NCI-H2196 treated with DMSO at 0.1 percent for 48 hours (cell line): Measurements from ENCODE around the gene ZFP91.

Experiments used
- DNase-seq: peaks from one replicate; lab custom pipeline; 2025; ENCODE audit not compliant: unreplicated experiment; lab: John Stamatoyannopoulos, UW

The ZFP91 gene

DNA sequence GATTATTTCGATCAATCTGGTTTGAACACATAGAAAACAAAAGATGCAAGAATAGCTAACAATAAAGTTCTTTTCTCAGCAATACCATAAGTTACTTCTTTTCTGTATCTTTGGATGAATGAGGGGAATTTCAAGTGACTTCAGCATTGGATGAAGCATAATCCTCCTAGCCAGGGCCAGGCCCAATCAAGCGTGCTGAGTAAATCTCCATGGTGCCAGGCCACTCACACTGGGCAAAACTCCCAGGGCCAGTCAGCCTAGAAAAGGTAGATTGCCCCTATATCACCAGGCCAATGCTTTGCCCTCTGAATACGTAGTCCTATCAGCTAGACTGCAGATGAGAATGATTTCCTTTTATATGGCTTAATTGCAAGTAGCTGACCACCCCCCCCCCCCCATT is 49.6 kb downstream of the ZFP91 start:
- DNase-seq: no peak

DNA sequence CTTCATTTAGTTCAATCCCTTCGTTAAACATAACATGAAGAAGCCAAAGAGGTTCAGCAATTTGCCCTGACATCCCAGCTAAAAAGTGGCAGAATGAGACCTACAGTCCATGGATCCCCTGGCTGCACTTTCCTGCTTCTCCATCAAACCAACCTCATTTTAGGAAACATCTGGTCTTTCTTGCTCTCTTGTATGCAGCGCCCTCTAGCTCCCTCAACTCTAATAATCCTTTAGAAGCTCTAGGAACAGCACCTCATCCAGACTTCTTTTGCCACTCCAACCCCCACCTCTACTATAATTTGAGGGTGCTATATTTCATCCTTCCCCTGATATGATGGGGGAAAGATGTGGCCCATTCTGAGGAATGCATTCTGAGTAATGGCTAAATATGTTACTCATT is 51.0 kb downstream of the ZFP91 start:
- peak; percentile 30 for DNase-seq

DNA sequence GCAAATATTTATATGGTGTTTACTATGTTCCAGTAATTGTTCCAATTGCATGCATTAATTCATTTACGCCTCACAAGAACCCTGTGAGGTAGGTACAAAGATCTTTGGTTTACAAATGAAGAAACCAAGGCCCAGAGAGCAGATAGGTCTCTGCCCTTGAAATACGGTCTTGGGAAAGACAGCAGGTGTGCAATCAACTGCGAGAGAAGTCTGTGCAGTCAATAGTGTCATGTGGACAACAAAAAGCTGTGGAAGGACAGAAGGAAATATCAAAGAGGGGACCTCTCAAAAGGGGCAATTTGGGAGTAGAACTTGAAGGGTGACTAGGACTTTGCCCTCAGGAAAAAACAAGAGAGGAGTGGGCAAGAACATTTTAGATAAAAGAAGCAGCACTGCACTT is 52.5 kb downstream of the ZFP91 start:
- no peak for DNase-seq

DNA sequence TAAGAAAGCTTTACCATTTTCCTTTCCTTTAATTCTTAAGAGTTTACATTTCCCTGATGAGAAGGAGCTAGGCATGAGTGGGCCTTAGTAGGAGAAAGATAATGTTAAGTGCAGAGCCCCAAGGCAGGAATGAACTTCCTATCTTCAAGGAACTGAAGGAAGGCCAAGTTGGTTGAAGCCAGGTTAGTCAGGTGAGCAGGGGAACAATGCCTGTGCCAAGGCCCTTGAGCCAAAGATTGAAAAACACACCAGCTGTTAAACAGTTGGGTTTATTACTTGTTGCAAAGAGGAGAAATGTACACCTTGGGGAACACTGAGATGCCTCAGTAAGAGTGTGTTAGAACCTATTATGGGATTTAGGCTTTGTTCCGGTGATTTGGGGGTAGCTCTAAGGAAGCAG is 53.6 kb downstream of the ZFP91 start:
- DNase-seq: no peak

DNA sequence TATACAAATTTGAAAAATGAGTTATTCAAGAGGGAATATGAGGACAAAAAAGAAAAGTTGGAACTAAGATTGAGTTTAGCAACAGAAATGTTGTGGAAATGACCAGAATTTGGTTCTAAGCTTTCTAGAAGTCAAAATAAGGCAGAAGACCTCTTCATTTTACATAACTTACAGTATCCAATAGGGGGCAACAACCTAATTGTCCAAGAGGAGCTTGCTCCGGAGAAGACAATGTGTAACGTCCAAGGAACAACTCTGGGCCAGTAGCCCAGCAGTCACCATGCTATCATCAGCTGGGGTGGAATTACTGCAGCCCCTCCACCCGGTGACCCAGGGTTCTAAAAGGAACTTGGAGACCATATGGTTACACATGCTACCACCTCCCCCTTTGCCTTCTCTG is 57.7 kb downstream of the ZFP91 start:
- no peak for DNase-seq

DNA sequence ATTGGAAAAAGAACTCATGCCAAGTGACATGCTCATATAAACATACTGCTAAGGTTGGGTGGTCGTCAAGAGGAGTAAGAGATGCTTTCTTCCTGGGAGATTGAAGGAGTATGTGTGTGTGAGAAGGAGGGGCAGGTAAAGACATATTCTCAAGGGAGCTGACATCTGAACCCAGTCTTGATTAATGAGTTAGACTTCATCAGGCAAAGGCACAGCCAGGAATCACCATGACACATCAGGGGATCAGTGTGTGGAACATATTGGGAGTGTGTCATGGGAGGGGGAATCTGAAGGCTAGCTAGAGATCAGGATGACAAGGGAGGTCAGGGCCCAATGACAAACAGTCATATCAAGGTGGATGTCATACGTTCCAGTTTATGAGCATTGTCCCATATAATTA is 58.5 kb downstream of the ZFP91 start:
- no peak for DNase-seq

DNA sequence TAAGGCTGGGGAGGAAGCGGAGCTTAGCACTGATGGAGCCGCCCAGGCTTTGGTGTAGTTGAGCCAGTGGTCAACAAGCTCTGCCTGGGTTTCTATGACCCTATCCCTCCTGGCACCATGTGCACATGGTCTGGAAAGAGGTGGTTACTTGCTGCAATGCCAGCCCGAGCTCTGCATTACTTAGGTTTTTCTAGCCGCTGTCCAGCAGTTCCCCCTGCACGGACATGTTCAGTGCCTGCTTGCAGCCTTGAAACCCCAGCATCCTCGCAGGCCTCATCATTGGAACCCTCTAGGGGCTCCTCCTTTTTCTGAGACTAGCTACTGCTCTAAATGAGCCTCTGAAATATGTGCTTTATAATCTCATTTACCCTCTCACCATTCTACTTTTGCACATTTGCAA is 60.2 kb downstream of the ZFP91 start:
- DNase-seq: no peak

DNA sequence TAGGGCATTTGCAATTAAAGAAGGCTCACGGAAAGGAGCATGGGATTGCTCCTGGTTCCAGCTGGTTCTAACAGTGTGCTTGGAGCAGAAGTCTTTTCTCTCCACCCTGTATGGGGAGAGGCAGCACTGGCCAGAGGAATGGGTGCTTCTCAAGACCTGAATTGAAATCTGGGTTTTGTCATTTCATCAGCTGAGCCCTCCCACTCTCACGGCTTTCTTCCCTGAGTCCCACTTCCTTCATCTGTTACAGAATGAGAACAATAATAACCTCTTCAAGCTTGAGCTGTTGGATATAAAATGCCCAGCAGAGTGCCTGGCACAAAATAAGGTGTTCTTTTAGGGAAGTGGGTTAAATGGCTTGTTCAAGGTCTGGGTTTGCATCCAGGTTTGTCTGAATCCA is 60.8 kb downstream of the ZFP91 start:
- DNase-seq: no peak

DNA sequence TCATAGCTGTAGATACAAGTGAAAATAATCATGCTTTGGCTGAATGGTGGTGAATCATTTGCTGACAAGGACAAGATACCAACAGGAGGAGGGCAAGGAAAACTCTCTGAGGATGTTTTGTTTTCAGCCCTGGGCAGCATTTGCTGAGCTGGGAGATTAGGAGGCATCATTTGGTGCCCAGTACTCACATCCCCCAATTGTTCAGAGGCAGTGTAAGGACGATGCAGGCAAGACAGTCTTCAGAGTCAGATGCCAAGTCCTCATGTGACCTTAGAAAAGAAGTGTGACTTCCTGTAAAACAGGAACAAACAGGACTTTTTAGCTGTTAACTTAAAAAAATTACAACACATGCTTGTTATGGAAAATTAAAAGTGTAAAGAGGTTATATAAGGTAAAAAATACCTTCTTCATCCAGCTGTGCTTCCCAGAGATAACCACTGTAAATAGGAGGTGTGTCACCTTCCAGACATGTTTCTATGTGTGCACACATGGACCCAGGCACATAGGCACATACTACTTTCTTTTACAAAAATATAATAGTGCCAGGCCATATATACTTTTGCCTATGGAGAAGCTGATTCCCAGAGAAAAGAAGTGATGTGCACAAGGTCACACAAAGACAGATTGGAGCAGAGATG is 61.6 kb downstream of the ZFP91 start:
- DNase-seq: no peak

DNA sequence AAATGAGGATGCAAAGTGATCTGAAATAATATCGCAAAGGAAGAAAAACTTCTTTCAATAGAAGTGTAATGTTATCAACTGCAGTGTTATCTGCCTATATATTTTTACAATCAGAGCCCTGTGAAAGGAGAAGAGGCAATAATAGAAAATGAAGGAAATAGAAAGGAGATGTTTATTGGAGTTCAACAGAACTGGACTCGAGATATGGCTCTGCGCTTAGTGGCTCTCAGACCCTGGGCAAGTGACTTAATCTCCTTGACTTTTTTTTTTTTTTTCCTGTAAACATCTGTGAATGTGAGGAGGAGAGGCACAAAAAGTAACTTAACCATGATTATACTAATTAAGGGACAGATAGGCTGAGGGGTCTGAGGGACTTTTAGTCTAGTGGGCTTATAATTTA is 62.5 kb downstream of the ZFP91 start:
- no peak for DNase-seq

DNA sequence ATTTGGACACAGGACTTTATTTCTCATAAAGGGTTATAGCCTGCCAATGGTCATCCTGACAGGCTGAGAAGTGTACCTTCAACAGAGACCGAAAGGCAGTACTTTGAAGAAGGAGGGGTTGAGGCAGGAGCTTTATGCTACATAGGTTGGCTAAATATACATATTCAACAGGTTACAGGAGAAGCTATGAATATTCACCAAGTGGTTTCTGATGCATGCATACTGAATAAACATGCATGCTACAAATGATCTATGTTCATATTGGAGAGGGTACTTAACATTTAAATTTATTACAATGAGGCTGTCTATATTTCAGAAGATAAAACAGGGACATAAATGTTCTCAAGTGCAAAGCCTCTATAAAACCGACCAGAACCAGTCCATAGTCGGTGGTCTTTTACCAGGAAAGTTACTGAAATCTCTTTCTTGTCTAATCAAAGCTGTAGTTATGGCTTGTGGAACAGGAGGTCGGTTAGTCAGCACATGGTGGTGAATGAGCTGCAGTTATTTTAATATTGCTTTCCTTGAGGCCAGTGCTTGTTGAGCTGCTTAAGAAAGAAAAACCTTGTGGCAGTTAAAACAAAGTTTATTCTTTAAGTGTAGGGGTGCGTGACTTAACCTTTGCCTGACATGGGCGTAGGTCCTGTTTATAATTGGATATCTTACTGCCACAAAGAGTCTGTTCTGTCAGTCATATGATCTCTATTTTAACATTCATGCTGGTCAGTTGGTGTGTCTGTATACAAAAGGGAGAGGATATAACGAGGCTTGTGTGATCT is 63.1 kb downstream of the ZFP91 start:
- no peak for DNase-seq

DNA sequence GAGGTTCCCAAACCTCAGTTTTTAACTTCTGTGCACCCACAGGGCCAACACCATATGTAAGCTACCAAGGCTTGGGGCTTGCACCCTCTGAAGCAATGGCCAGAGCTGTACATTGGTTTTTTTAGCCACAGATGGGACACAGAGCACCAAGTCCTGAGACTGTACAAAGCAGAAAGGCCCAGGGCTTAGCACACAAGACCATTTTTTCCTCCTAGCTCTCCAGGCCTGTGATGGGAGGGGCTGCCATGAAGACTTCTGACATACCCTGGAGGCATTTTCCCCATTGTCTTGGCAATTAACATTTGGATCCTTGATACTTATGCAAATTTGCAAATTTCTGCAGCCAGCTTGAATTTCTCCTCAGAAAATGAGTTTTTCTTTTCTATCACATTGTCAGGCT is 67.0 kb downstream of the ZFP91 start:
- no peak for DNase-seq

DNA sequence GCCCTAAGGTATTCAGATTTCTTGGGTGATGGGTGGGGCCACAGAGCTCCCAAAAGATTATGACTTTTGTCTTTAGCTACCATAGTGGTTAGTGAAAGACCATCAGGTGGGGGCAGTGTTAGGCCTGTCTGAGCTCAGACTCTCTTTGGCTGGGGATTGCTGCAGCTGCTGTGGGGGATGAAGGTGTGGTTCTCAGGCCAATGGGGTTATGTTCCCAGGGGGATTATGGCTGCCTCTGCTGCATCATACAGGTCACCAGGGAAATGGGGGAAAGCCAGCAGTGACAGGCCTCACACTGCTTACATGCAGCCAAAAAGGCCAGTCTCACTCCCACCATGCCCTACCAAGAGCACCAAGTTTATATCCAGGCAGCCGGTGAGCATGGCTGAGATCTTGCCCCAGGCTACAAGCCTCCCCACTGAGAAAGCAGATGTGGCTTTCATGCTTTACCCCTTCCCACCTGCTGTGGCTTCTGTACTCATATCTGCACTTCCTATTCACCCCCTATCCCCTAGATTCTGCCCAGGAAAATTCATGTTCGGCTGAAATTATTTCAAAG is 68.4 kb downstream of the ZFP91 start:
- no peak for DNase-seq

DNA sequence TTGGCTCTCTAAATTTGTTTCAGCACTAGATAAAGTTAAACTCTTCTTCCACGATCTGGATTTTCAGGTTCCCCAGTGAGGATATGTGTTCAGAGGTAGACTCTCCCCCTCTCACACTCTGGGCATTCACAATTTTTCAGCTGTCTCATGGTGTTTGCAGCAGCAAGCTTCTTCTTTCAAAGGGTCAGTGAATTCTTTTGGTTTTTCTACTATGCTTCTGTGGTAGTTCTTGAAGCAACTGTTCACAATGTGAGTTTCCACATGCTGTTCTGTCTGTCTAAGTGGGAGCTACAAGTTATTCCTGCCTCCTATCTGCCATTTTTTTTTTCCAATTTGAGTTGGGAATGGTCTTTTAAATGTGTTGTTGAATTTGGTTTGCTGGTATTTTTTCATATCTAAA is 69.0 kb downstream of the ZFP91 start:
- no peak for DNase-seq

DNA sequence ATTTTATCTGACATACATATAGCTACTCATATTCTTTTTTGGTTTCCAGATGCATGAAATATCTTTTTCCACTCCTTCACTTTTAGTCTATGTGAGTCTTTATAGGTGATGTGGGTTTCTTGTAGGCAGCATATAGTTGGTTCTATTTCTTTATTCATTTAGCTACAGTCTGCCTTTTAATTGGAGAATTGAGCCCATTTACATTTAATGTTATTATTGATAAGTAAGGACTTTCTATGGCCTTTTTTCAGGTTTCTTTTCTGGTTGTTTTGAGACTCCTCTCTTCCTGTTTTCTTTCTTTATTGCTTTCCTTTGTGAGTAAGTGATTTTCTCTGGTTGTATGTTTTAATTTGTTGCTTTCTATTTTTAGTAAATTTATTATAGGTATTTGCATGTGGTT is 70.8 kb downstream of the ZFP91 start:
- no peak for DNase-seq

DNA sequence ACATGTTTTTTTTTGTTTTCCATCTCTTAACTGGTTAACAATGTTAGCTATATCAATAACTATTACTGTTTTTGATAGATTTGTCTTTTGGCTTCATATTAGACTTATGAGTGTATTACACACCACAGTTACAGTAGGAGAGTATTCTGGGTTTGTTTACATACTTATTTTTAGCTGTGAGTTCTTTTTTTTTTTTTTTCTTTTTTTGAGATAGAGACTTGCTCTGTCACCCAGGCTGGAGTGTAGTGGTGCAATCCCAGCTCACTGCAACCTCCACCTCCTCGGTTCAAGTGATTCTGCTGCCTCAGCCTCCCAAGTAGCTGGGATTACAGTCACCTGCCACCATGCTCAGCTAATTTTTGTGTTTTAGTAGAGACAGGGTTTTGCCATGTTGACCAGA is 71.6 kb downstream of the ZFP91 start:
- no peak for DNase-seq

DNA sequence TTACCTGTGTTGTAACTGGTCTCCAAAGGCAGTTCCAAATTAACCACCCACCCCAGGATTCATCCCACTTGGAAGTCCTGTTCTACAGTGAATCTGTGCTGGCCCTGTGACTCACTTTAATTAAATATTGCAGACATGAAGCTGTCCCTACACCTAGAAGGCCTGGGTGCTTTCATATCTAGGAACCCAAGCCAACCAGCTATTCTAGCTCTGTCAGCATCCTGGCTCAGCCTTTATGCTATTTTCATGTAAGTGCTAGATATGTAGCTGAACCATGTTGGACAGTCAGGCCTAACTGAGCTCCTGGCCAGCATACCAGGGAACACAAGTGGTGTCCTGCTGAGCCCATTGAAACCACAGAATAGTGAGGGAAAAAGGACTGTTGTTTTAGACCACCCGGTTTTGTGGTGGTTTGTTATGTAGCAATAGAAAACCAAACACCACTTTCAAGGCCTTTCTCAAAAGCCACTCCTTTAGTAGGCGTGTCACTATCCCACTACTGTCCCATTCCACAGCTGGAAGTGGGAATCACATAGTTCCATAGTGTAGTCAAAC is 73.9 kb downstream of the ZFP91 start:
- DNase-seq: no peak

DNA sequence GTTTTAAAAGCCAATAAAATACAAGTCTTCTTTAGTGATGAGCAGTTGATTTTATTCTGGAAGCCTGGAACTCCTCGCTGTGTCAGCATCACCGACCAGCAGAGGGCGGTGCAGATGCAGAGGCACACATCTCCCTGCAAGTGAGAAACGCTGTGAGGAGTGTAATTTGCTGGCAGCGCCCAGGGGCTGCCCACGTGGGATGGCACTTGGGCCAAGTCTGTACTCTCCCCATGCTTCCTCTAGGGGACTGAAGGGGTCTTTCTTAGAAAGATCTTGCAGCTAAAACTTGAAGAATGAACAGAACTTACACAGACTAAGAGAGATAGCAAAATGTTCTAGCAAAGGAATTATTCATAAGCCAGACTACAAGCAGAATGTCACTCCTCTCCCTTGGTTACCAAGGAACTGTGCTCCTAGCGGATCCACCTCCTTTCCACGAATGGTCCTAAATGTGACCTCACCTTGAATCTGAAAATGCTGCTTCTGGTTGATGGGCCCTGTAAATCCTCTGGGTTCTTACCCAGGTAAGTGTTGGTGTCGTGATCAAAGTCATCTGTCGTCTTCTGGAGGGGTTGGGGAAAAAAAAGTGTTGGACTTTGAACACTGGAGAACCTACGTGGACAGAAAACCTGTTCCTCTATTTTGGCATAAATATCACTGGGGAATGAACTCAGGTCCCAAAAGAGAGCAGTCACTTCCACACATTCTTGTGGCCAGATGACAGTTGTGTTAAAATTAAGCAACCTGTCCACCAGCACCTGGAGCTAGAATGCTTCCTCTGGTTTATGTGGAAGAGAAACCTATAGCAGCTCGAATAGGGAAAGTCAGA is 75.4 kb downstream of the ZFP91 start:
- DNase-seq: peak; percentile 57

DNA sequence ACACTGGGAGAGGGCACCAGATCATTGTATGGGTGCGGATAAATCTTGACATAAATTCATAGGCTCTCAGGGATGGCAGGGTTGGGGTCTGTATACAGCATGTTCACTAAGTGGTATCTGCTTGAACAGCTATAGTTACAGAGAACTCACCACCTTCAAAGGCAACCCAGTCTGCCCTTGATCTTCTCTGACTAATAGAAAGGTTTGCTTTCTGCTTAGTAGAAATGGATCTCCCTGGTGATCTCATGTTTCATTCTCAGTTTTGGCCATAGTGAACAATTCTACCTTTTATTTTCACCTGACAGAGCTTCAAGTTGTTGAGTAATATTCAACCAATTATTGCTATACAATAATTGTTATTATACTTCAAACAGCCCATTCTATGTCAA is 76.0 kb downstream of the ZFP91 start:
- no peak for DNase-seq

DNA sequence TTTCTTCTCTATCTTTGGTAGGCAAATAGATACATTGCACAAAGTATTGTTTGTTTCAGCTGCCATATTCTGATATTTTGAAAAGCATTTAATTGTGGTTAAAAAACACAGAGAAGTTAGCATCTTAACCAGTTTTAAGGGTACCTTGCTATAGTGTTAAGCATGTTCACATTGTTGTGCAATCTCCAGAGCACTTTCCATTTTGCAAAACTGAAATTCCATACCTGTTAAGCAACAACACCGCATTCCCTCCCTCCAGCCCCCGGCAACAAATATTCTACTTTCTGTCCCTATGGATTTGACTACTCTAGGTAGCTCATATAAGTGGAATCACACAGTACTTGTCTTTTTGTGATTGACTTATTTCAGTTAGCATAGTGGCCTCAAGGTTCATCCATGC is 77.5 kb downstream of the ZFP91 start:
- no peak for DNase-seq

DNA sequence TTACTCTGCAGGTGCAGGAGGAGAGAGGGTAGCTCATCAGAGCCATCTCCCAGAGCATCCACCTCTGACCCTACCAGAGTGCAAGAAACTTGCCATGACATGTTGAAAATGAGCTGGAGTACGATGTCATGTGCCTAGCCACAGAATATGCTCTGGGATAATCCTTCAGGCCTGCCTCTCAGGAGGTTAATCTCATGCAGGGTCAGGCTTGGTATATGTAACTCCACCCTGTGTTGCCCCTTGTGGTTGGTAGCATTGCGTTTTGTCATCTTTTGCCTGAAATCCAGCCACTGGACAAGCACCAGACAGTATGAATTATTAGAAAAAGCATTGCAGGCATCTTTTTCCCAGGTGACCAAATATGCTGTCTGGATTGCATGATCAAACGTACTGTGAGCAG is 79.8 kb downstream of the ZFP91 start:
- no peak for DNase-seq

DNA sequence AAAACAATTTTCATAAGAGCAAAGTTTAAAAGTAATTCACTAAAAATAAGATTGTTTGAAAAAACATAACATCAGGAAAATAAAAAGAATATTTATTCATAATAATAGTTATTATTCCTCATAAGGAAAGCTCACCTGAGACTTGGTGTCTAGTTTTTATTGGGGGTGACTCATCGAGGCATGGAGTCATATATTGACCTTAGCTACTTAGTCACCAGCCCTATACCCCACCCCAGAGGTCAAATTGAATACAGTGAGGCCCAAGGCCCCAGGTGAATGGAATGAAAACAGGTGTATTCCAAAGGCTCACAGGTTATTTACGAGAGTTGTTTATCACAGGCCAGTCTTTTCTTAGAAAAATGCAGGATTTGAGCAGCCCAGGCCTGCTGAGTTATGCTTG is 80.5 kb downstream of the ZFP91 start:
- DNase-seq: no peak
